H1 (cell line): Measurements from ENCODE around the gene SLC7A14.

Experiments used
- BCL11A ChIP-seq, 2 experiments: IDR thresholded peaks; one replicate each; pipeline ENCODE4 v1.6.1; 2011; ENCODE audit warnings: low read depth in 2 of 2, low read length in 2 of 2, mild to moderate bottlenecking in 2 of 2
- EZH2 ChIP-seq: fragments of 200-600 bp; sonication (generic); IDR thresholded peaks from 2 replicates; pipeline ENCODE4 v1.7.1; 2012; ENCODE audit warnings: low read depth, mild to moderate bottlenecking, moderate library complexity, low read length, inconsistent platforms; ENCODE audit not compliant: severe bottlenecking
- POLR2A ChIP-seq, 2 experiments: IDR thresholded peaks; 1 replicate in 1 of 2; 2 replicates in 1 of 2; pipeline ENCODE4 v1.6.1; 2011; ENCODE audit warnings: low read depth in 2 of 2, low read length in 2 of 2, mild to moderate bottlenecking in 2 of 2; ENCODE audit errors: control extremely low read depth in 1 of 2
- TEAD4 ChIP-seq: IDR thresholded peaks from 2 replicates; pipeline ENCODE4 v1.6.1; 2012; ENCODE audit warnings: low read depth, low read length, inconsistent platforms, mixed read lengths

DNA sequence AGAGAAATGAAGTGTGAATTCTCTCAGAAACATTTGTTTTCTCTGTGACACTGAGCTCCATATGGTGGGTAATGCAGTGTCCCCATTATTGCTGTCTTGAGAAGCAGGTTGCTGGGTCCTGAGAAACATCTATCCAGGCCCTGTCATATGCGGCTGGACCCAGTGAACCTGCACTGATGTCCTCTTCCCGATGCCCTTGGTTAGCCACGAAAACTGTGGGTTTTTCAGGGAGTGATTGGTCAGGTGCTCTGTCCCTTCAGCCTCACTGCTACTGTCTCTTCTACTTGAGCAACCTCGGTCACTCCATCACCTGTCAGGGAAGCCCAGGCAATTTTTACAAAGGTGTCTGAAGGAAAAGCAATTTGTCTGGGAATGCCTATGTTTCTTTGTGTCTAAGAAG lies 77.0 kb downstream of the SLC7A14 start:
- no peak for TF ChIP-seq EZH2
- TF ChIP-seq POLR2A (IDR thresholded peaks at IDR 0.05; ENCODE audit: control extremely low read depth in 1 of 2, low read depth in 2 of 2, low read length in 2 of 2) = no peak
- TF ChIP-seq BCL11A (IDR thresholded peaks at IDR 0.05; ENCODE audit: low read depth in 2 of 2, low read length in 2 of 2) = no peak
- no peak for TF ChIP-seq TEAD4
